WTC11 (cell line): ENCODE results near the gene USB1. TPM values are rescaled to one million over a fixed set of nuclear protein-coding genes. Genes with fewer than 3 reads are reported as not detected.

Experiments used
- ATAC-seq: fragments of 200-7000 bp; cut with Tn5 transposase; 2 replicates; pipeline ENCODE4 v1.10.0; 2021; ENCODE audit warnings: mild to moderate bottlenecking, moderate library complexity
- CTCF ChIA-PET: fragments of 300-600 bp; sonication (Branson Sonifier 250); formaldehyde crosslinking; loops from one replicate; lab custom pipeline; 2021; ENCODE audit warnings: antibody characterized with exemption; lab: Charles Lee
- POLR2A ChIA-PET: fragments of 350-600 bp; sonication (Branson Sonifier 250); formaldehyde crosslinking; loops from one replicate; lab custom pipeline; 2021; ENCODE audit warnings: antibody characterized with exemption; lab: Charles Lee
- DNase-seq: peaks from one replicate; pipeline ENCODE4 v3.0.0; 2021; ENCODE audit warnings: low spot score
- H3K27ac Mint-ChIP-seq: 2 replicates; pipeline ENCODE4 v1.8.0; 2021; ENCODE audit warnings: mixed read lengths
- H3K27me3 Mint-ChIP-seq: 2 replicates; pipeline ENCODE4 v1.8.0; 2021; ENCODE audit warnings: low read depth, mild to moderate bottlenecking, moderate library complexity, mixed read lengths
- H3K36me3 Mint-ChIP-seq: 2 replicates; pipeline ENCODE4 v1.8.0; 2021; ENCODE audit warnings: mixed read lengths
- H3K4me1 Mint-ChIP-seq: 2 replicates; pipeline ENCODE4 v1.8.0; 2022; ENCODE audit warnings: mixed read lengths
- H3K4me3 Mint-ChIP-seq: 2 replicates; pipeline ENCODE4 v1.8.0; 2021; ENCODE audit warnings: mild to moderate bottlenecking, moderate library complexity, mixed read lengths
- H3K9me3 Mint-ChIP-seq: 2 replicates; pipeline ENCODE4 v1.8.0; 2021; ENCODE audit warnings: mixed read lengths
- FOXJ3 ChIP-seq: sonication (generic); formaldehyde crosslinking; IDR thresholded peaks from 2 replicates; pipeline ENCODE4 v1.9.0; 2021; ENCODE audit warnings: missing genetic modification reagents, mild to moderate bottlenecking, borderline replicate concordance
- FOXK1 ChIP-seq: sonication (generic); formaldehyde crosslinking; IDR thresholded peaks from 2 replicates; pipeline ENCODE4 v1.8.0; 2022; ENCODE audit warnings: mild to moderate bottlenecking, moderate library complexity, missing genetic modification reagents
- JAZF1 ChIP-seq: fragments of 250-450 bp; sonication (Bioruptor Pico); IDR thresholded peaks from 2 replicates; pipeline ENCODE4 v1.9.0; 2021; ENCODE audit warnings: moderate library complexity, mild to moderate bottlenecking, inconsistent platforms
- ZNF263 ChIP-seq: sonication (generic); formaldehyde crosslinking; IDR thresholded peaks from 2 replicates; pipeline ENCODE4 v1.8.1; 2022; ENCODE audit warnings: low read depth, mild to moderate bottlenecking, moderate library complexity, missing genetic modification reagents
- ZNF423 ChIP-seq: fragments of 250-450 bp; sonication (Bioruptor Pico); IDR thresholded peaks from 2 replicates; pipeline ENCODE4 v2.1.2; 2022; ENCODE audit warnings: mild to moderate bottlenecking, moderate library complexity
- total RNA-seq: library from RNA; stranded (reverse); gene quantifications from 3 replicates; pipeline ENCODE4 v1.2.3, GENCODE V29; 2021
- TF ChIP-seq, protein P1 (sequence below): sonication (generic); formaldehyde crosslinking; IDR thresholded peaks from 2 replicates; pipeline ENCODE4 v1.8.0; 2022; ENCODE audit warnings: mild to moderate bottlenecking, missing genetic modification reagents
- TF ChIP-seq, protein P2 (sequence below): sonication (generic); formaldehyde crosslinking; IDR thresholded peaks from 2 replicates; pipeline ENCODE4 v1.8.1; 2023; ENCODE audit warnings: mild to moderate bottlenecking, missing genetic modification reagents, moderate library complexity

USB1 gene
- total RNA-seq, 1 experiment from 2014 or later: 67.1 TPM

DNA sequence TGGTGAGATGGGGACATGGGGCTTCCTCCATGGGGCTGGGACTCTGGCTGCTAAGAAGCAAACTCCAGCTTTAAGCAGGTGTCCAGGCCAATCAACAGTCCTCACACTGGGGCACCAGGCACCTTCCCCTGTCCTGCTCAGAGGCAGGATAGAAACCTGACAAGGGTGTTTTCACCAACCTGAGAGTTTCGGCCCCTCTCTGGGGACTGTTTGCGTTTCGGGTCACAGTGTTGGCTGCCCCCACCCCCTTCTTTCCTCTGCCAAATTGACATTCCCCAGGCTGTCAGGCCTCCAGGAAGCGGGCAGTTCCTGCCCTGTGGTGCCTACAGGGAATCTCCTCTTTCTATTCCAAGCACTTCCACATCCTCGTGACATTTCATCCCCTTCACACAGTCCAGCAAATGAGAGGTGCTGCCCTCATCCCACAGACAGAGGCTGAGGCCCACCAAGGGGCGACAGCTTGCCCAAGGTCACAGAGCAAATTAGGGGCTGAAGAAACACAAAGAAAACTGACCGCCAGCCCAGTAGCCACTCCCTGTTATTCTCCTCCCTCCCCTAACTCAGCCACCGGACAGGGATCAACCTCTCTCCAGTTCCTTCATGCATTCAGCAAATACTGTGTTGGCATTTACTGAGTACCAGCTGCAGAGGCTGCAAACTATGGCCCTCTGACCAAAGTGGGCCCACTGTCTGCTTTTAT, 62.3 kb downstream of the USB1 start (continued):
- TF ChIP-seq FOXK1 (CRISPR knock-in tag) (no peak), FOXJ3 (CRISPR knock-in tag) (no peak), ZNF423 (CRISPR knock-in tag) (no peak), ZNF263 (no peak)

DNA sequence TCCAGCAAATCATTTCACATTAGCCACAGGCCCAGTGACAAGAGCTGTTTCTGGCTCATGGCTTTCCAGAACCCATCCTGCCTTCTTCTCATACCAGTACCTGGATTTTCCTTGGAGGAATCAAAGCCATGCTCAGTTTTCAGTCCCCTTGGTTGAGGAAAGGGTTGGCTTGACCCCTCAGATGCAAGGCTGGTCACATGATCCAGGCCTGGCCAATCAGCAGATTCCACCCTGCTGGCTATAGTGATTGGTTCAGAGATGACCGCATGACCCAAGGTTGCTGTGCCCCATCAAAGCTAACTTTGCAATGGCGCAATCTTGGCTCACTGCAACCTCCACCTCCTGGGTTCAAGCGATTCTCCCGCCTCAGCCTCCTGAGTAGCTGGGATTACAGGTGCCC, 69.4 kb downstream of the USB1 start:
- ATAC-seq (no peak), DNase-seq (no peak)
- no peak for TF ChIP-seq FOXJ3 (CRISPR knock-in tag)
- no peak for TF ChIP-seq JAZF1 (CRISPR knock-in tag)
- TF ChIP-seq, protein P1, sequence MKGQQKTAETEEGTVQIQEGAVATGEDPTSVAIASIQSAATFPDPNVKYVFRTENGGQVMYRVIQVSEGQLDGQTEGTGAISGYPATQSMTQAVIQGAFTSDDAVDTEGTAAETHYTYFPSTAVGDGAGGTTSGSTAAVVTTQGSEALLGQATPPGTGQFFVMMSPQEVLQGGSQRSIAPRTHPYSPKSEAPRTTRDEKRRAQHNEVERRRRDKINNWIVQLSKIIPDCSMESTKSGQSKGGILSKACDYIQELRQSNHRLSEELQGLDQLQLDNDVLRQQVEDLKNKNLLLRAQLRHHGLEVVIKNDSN: peak; percentile 31; the same call in 1 of the 2 replicates
- TF ChIP-seq, protein P2, sequence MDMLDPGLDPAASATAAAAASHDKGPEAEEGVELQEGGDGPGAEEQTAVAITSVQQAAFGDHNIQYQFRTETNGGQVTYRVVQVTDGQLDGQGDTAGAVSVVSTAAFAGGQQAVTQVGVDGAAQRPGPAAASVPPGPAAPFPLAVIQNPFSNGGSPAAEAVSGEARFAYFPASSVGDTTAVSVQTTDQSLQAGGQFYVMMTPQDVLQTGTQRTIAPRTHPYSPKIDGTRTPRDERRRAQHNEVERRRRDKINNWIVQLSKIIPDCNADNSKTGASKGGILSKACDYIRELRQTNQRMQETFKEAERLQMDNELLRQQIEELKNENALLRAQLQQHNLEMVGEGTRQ (CRISPR knock-in tag): peak; percentile 74
- H3K4me1 Mint-ChIP-seq: no peaks in the 10 kb centered on the region
- POLR2A ChIA-PET: no interaction called here
- H3K27me3 Mint-ChIP-seq: peaks cover 12% of the 10 kb centered on the region
- CTCF ChIA-PET: interaction anchor here (1.6 kb wide), 1 partner anchor 27 kb away, joined by 9 read pairs; no protein-coding TSS in a partner anchor
- no peak overlapping the region for H3K27ac Mint-ChIP-seq
- H3K36me3 Mint-ChIP-seq: no peaks in the 10 kb centered on the region; the same call in 1 of the 2 replicates
- H3K4me3 Mint-ChIP-seq: no peak overlapping the region
- H3K9me3 Mint-ChIP-seq: peaks cover 13% of the 10 kb centered on the region

Other genes with a start within 250 kb of the USB1 start
- gene KIFC3, start 198.9 kb upstream of the USB1 start, total RNA-seq: 9.2 to 11.6 TPM (median 10.0 TPM) in 3 replicates
- gene CNGB1, start 30.3 kb upstream of the USB1 start, total RNA-seq: not detected in 3 replicates
- 4.6 to 5.5 TPM (median 5.3 TPM) in 3 replicates for gene ZNF319, start 735 bp upstream of the USB1 start, total RNA-seq
- gene MMP15, start 24.3 kb downstream of the USB1 start, total RNA-seq: 55.5 to 60.7 TPM (median 58.2 TPM) in 3 replicates
- gene CFAP20, start 128.0 kb downstream of the USB1 start, total RNA-seq: 41.9 to 46.9 TPM (median 42.4 TPM) in 3 replicates
- 113 to 118 TPM (median 114 TPM) in 3 replicates for gene CSNK2A2, start 196.7 kb downstream of the USB1 start, total RNA-seq